Choroid plexus epithelial cell (primary cell): ENCODE measurements around the gene CBX2.

Experiments
- DNase-seq: peaks from one replicate; pipeline ENCODE4 v3.0.0-alpha.2; 2010; ENCODE audit warnings: low read depth
- H3K4me3 ChIP-seq: 2 replicates; pipeline ENCODE4 v1.5.1; 2011; ENCODE audit warnings: low read depth, mild to moderate bottlenecking, control low read depth, low read length, moderate library complexity
- CTCF ChIP-seq: conservative IDR thresholded peaks from 2 replicates; pipeline ENCODE4 v1.5.1; 2011; ENCODE audit warnings: low read depth, mild to moderate bottlenecking, control low read depth, inconsistent platforms, low read length, moderate library complexity

The CBX2 gene

GRCh38 chr17:79779084-79779529 lies 1.2 kb downstream of the CBX2 start:
- H3K4me3 ChIP-seq: peak overlapping the region; percentile 65
- DNase-seq: peak; percentile 20
- no peak for TF ChIP-seq CTCF

GRCh38 chr17:79779661-79780365 lies 1.9 kb downstream of the CBX2 start:
- TF ChIP-seq CTCF: no peak
- DNase-seq: no peak
- no peak overlapping the region for H3K4me3 ChIP-seq

GRCh38 chr17:79781012-79781650 lies 3.2 kb downstream of the CBX2 start:
- TF ChIP-seq CTCF: no peak
- no peak overlapping the region for H3K4me3 ChIP-seq
- DNase-seq: no peak

GRCh38 chr17:79781736-79782575 lies 4.0 kb downstream of the CBX2 start:
- no peak overlapping the region for H3K4me3 ChIP-seq
- TF ChIP-seq CTCF: no peak
- no peak for DNase-seq

GRCh38 chr17:79783891-79784290 lies 5.9 kb downstream of the CBX2 start:
- TF ChIP-seq CTCF: no peak
- no peak for DNase-seq
- no peak overlapping the region for H3K4me3 ChIP-seq

GRCh38 chr17:79784353-79785016 lies 6.5 kb downstream of the CBX2 start:
- no peak for TF ChIP-seq CTCF
- no peak for DNase-seq
- no peak overlapping the region for H3K4me3 ChIP-seq
